Measurements from ENCODE around the gene ZNF22. TPM values are rescaled to one million over a fixed set of nuclear protein-coding genes. Genes with fewer than 3 reads are reported as not detected.

ZNF22 gene
- total and polyA plus RNA-seq, 2 of the 4 experiments (the other 2 are of a cell fraction): 10.6 to 12.4 TPM

DNA sequence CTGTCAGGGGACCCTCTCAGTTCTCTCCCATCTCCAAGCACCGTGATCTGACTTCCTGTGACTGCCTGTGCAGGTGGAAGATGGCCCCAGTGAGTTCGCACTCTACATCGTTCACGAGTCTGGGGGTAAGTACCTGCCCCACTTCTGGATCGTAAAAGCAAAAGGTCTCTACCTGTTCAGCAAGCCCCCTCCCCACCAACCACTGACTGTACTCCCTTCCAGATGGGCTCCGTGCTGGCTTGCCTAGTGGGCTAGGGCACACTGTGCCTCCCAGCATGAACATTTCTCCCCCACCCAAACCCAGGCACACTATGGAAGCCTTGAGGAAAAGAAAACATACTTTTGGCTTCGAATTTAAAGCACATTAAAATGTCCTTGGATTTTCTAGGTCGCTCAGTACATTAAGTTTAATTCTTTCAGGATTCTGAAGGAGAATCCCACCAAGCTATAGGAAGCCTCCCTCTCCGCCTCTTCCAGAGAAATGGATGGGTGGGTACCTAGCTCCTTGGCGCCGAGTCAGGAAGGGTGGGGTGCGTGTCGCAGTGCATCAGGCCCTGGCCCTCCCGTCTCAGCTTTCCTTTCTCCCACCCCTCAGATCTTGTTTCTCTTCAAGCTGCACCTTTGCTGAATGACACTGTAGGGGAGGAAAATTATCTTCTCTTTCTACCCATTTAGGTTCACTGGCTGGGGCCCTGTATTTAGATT, 11.0 kb upstream of the ZNF22 start:
- Histone ChIP-seq H4K5ac (ENCODE audit: low read depth, low read length) (peak overlapping the region; percentile 36), H2AK5ac (ENCODE audit: low read depth, low read length) (peak overlapping the region; percentile 89), H3K9ac (ENCODE audit: low read depth, low read length) (no peak overlapping the region), H3K79me1 (ENCODE audit: low read depth in 1 of 2, low read length in 2 of 2) (peaks cover 0 to under 1% of the 10 kb centered on the region in 2 experiments; a peak in 1 of 4 replicates), H2BK15ac (ENCODE audit: low read depth, low read length) (peak overlapping the region; percentile 43; the same call in 2 of the 3 replicates), H3K56ac (ENCODE audit: extremely low read depth, insufficient read depth, low read length) (no peak overlapping the region), H3K23ac (ENCODE audit: low read depth, low read length) (no peak overlapping the region), H3K36me3 (ENCODE audit: control insufficient read depth, insufficient read depth, low read length) (peaks cover 13% of the 10 kb centered on the region; the same call in 1 of the 2 replicates), H3K27me3 (ENCODE audit: control insufficient read depth, insufficient read depth, low read length) (no peaks in the 10 kb centered on the region), H3K27ac (ENCODE audit: insufficient read depth, low read length) (peak overlapping the region; percentile 22; the same call in 1 of the 2 replicates), H3K9me1 (ENCODE audit: insufficient read depth, low read length) (peaks cover 38% of the 10 kb centered on the region), H3K4ac (ENCODE audit: low read depth, low read length) (peak overlapping the region; percentile 68), H4K8ac (ENCODE audit: low read depth in 2 of 2, low read length in 2 of 2) (peak overlapping the region in 1 of 2 experiments; percentile 14; a peak in 2 of 4 replicates), H3K4me2 (ENCODE audit: low read depth, low read length) (no peak overlapping the region), H3K4me3 (ENCODE audit: insufficient read depth, low read depth, low read length) (no peak overlapping the region), H3K4me1 (ENCODE audit: control insufficient read depth, insufficient read depth, low read length) (peaks cover 53% of the 10 kb centered on the region), H3K9me3 (ENCODE audit: control insufficient read depth, insufficient read depth, low read length) (no peaks in the 10 kb centered on the region), H2BK20ac (ENCODE audit: low read depth, low read length) (peak overlapping the region; percentile 56; the same call in 1 of the 2 replicates), H4K91ac (ENCODE audit: insufficient read depth, low read depth, low read length) (peak overlapping the region; percentile 60), H2BK120ac (ENCODE audit: low read depth, low read length) (peak overlapping the region; percentile 63), H3K14ac (replicated peaks; ENCODE audit: low read depth, low read length) (no peak overlapping the region), H2BK5ac (ENCODE audit: low read depth, low read length, poor library complexity, severe bottlenecking) (no peak overlapping the region), H3K18ac (ENCODE audit: low read depth, low read length) (peak overlapping the region; percentile 31; the same call in 1 of the 2 replicates), H2AFZ (replicated peaks; ENCODE audit: low read length, poor library complexity) (no peak overlapping the region), H2AK9ac (replicated peaks; ENCODE audit: low read depth, low read length, poor library complexity) (peak overlapping the region; percentile 11), H4K20me1 (ENCODE audit: insufficient read depth, low read length) (no peaks in the 10 kb centered on the region)
- ChIA-PET CTCF (no interaction called here), POLR2A (ENCODE audit: unreplicated experiment) (no interaction called here)
- dilution Hi-C loops (cut with HindIII; ENCODE audit: low sequenced_read_pairs, unreplicated experiment) (no loop called here), intact Hi-C loops (cut with micrococcal nuclease) (no loop called here), in situ Hi-C loops (cut with MboI; ENCODE audit: low sequenced_read_pairs) (loop anchor here (25.0 kb wide), 4 partner anchors 1023 to 1852 kb away; partner anchors contain the start of genes CSGALNACT2 and HNRNPF)
- DNase-seq (no peak), ATAC-seq (ENCODE audit: low read depth) (no peak)
- 94% methylated on average over 3 of the region's 14 CpGs; no CpG with 5 or more reads in 1 of the 2 experiments for WGBS, 2 experiments (ENCODE audit: extremely low coverage in 2 of 2, insufficient read length in 1 of 2)
- no TSS peak for BruUV-seq (replicated peaks)
- TF ChIP-seq CTCF (conservative IDR thresholded peaks at IDR 0.05; ENCODE audit: low read depth, low read length) (no peak), RFX5 (IDR thresholded peaks at IDR 0.05; ENCODE audit: low read depth, low read length) (no peak), NFE2L2 (IDR thresholded peaks at IDR 0.05; ENCODE audit: low read depth, low read length) (no peak), BHLHE40 (IDR thresholded peaks at IDR 0.05; ENCODE audit: low read depth, low read length) (no peak), MAZ (IDR thresholded peaks at IDR 0.05; ENCODE audit: borderline replicate concordance, low read depth, low read length) (no peak), MAFK (IDR thresholded peaks at IDR 0.05; ENCODE audit: low read depth, low read length) (no peak), SMC3 (IDR thresholded peaks at IDR 0.05; ENCODE audit: low read depth, low read length) (no peak), RCOR1 (IDR thresholded peaks at IDR 0.05; ENCODE audit: insufficient replicate concordance, low read length) (no peak), POLR2A (IDR thresholded peaks at IDR 0.05; ENCODE audit: low read depth, low read length) (no peak), USF2 (IDR thresholded peaks at IDR 0.05; ENCODE audit: low read depth, low read length) (no peak), FOS (IDR thresholded peaks at IDR 0.05; ENCODE audit: low read depth, low read length) (no peak), RAD21 (IDR thresholded peaks at IDR 0.05; ENCODE audit: low read length) (no peak), CEBPB (IDR thresholded peaks at IDR 0.05; ENCODE audit: low read depth, low read length) (no peak), CHD1 (IDR thresholded peaks at IDR 0.05; ENCODE audit: low read depth, low read length) (no peak)
- TF ChIP-seq, protein P1, sequence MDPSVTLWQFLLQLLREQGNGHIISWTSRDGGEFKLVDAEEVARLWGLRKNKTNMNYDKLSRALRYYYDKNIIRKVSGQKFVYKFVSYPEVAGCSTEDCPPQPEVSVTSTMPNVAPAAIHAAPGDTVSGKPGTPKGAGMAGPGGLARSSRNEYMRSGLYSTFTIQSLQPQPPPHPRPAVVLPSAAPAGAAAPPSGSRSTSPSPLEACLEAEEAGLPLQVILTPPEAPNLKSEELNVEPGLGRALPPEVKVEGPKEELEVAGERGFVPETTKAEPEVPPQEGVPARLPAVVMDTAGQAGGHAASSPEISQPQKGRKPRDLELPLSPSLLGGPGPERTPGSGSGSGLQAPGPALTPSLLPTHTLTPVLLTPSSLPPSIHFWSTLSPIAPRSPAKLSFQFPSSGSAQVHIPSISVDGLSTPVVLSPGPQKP (IDR thresholded peaks at IDR 0.05; ENCODE audit: borderline replicate concordance, low read depth, low read length): no peak

Measured in IMR-90 (cell line).